Spleen (tissue), 11 donors: ENCODE results near the gene AKAP1. TPM values are rescaled to one million over a fixed set of nuclear protein-coding genes. Genes with fewer than 3 reads are reported as not detected.

Experiments
- DNase-seq: peaks from one replicate; pipeline ENCODE4 v3.0.0-alpha.2; 2020
- H3K27ac ChIP-seq, 8 donors: fragments of 200-600 bp; sonication (generic) in 7 of 8; 1 replicate in 4 of 8; 2 replicates in 4 of 8; pipeline versions ENCODE4 v1.5.0 to v1.8.0; 2016 to 2021; ENCODE audit warnings: inconsistent platforms in 4 of 8, mild to moderate bottlenecking in 4 of 8, moderate library complexity in 1 of 8
- H3K27me3 ChIP-seq, 7 donors: fragments of 200-600 bp; sonication (generic) in 6 of 7; replicated peaks in 1 of 7; 1 replicate in 4 of 7; 2 replicates in 3 of 7; pipeline versions ENCODE4 v1.5.0 to v1.8.0; 2016 to 2021; ENCODE audit warnings: inconsistent platforms in 3 of 7, mild to moderate bottlenecking in 1 of 7
- H3K36me3 ChIP-seq, 6 donors: fragments of 200-600 bp; sonication (generic) in 5 of 6; 1 replicate in 4 of 6; 2 replicates in 2 of 6; pipeline versions ENCODE4 v1.5.0 to v1.8.0; 2016 to 2021; ENCODE audit warnings: inconsistent platforms in 2 of 6
- H3K4me1 ChIP-seq, 6 donors: fragments of 200-600 bp; sonication (generic) in 5 of 6; 1 replicate in 3 of 6; 2 replicates in 3 of 6; pipeline versions ENCODE4 v1.5.0 to v1.8.0; 2016 to 2021; ENCODE audit warnings: inconsistent platforms in 3 of 6
- H3K4me3 ChIP-seq, 8 donors: fragments of 200-600 bp; sonication (generic) in 7 of 8; 1 replicate in 4 of 8; 2 replicates in 4 of 8; pipeline versions ENCODE4 v1.5.0 to v1.8.0; 2016 to 2021; ENCODE audit warnings: inconsistent platforms in 4 of 8, mild to moderate bottlenecking in 4 of 8, moderate library complexity in 2 of 8
- H3K9me3 ChIP-seq, 8 donors: fragments of 200-600 bp; sonication (generic) in 7 of 8; 1 replicate in 4 of 8; 2 replicates in 4 of 8; pipeline versions ENCODE4 v1.5.0 to v1.8.0; 2016 to 2021; ENCODE audit warnings: inconsistent platforms in 4 of 8
- CTCF ChIP-seq, 11 experiments: fragments of 200-600 bp in 7 of 11; fragments of 450-650 bp in 4 of 11; sonication (generic) in 4 of 11; IDR thresholded peaks in 8 of 11; conservative IDR thresholded peaks in 3 of 11; 1 replicate in 7 of 11; 2 replicates in 4 of 11; pipeline versions ENCODE4 v1.4.0 to v1.8.0; 2016 to 2021; ENCODE audit warnings: antibody characterized with exemption in 11 of 11, inconsistent platforms in 4 of 11, mild to moderate bottlenecking in 1 of 11
- POLR2A ChIP-seq, 3 donors: fragments of 450-650 bp; IDR thresholded peaks; one replicate each; pipeline ENCODE4 v1.5.1; 2017; ENCODE audit warnings: antibody characterized with exemption in 3 of 3, mild to moderate bottlenecking in 1 of 3
- POLR2AphosphoS5 ChIP-seq, 3 donors: sonication (generic); formaldehyde crosslinking; IDR thresholded peaks; one replicate each; pipeline ENCODE4 v1.5.1; 2017; ENCODE audit warnings: antibody characterized with exemption in 3 of 3
- WGBS, 5 donors: extraction: QIAGEN DNeasy Blood & Tissue Kit in 3 of 5; methylation state at CpG; one replicate each; pipeline versions ENCODE4 v1.1.5 to v1.1.7; 2013 to 2018; 5-methylcytosine and 5-hydroxymethylcytosine counted together
- intact Hi-C: fragments of 100-400 bp; cut with DNase I; formaldehyde crosslinking; loops from one replicate; pipeline ENCODE4 v1.15.0; 2023; ENCODE audit warnings: low total_unique reads
- polyA plus RNA-seq, 3 donors: library from polyadenylated mRNA; stranded (reverse); fragments of 200-250 nt; gene quantifications; one replicate each; pipeline ENCODE4 v1.2.1, GENCODE V29; 2013
- total RNA-seq, 7 donors: library from RNA; depleted of rRNA in 3 of 7; stranded (reverse); fragments of >200 nt in 3 of 7; fragmentation: NEBNext Ultra II Directional in 4 of 7; extraction: Animal tissue kit (Norgen Biotek cat#: 25700) in 4 of 7; gene quantifications; one replicate each; pipeline versions ENCODE4 v1.1.0 to v1.2.1, GENCODE V29; 2016 to 2021
- donor health status: healthy with polysubstance abuse.
- donor health status: DM: no; HTN: no; CAD: no; lungs with moderate emphysema.
- donor health status: DM: no; HTN: no; CAD: no.
- donor health status: Bipolar disorder and iron deficiency.
- donor health status: healthy.
- donor health status: DM: no; HTN: no; CAD: no.
- donor health status: DM: yes; HTN: yes; CAD: no.

Gene AKAP1
- total and polyA plus RNA-seq, 10 donors = 6.7 to 23.9 (median 17.6) TPM

GRCh38 chr17:57165754-57166153 lies 80.7 kb downstream of the AKAP1 start:
- peaks cover 0 to 5% (median 0%) of the 10 kb centered on the region in 8 donors for H3K9me3 ChIP-seq
- no peaks in the 10 kb centered on the region for H3K4me1 ChIP-seq
- H3K27ac ChIP-seq = no peak overlapping the region
- peaks cover 0 to 8% (median 0%) of the 10 kb centered on the region in 7 donors for H3K27me3 ChIP-seq
- TF ChIP-seq POLR2A (IDR thresholded peaks at IDR 0.05) (no peak), POLR2AphosphoS5 (IDR thresholded peaks at IDR 0.05) (no peak), CTCF (IDR thresholded peaks at IDR 0.05 in 8 of 11, conservative IDR thresholded peaks at IDR 0.05 in 3 of 11) (no peak)
- H3K36me3 ChIP-seq = no peaks in the 10 kb centered on the region
- intact Hi-C loops = no loop called here
- WGBS, 5 donors = 85 to 94% (median 92%) methylated on average over 3 of the region's 3 CpGs
- no peak for DNase-seq
- no peak overlapping the region for H3K4me3 ChIP-seq

- WGBS, 5 donors = 53 to 77% (median 68%) methylated on average over 9 of the region's 9 CpGs
Measured at GRCh38 chr17:57166803-57167202, 81.8 kb downstream of the AKAP1 start.

GRCh38 chr17:57168695-57169094 lies 83.6 kb downstream of the AKAP1 start:
- Histone ChIP-seq H3K27ac (no peak overlapping the region), H3K9me3 (peaks cover 0 to 5% (median 0%) of the 10 kb centered on the region in 8 donors), H3K4me1 (no peaks in the 10 kb centered on the region), H3K4me3 (no peak overlapping the region), H3K27me3 (peaks cover 0 to 25% (median 0%) of the 10 kb centered on the region in 7 donors), H3K36me3 (no peaks in the 10 kb centered on the region)
- 63 to 70% (median 68%) methylated on average over 2 of the region's 2 CpGs for WGBS, 5 donors
- TF ChIP-seq CTCF (IDR thresholded peaks at IDR 0.05 in 8 of 11, conservative IDR thresholded peaks at IDR 0.05 in 3 of 11) (no peak), POLR2AphosphoS5 (IDR thresholded peaks at IDR 0.05) (no peak), POLR2A (IDR thresholded peaks at IDR 0.05) (no peak)
- no peak for DNase-seq
- intact Hi-C loops = no loop called here

More at GRCh38 chr17:57166803-57167202, 81.8 kb downstream of the AKAP1 start:
- peaks cover 0 to 13% (median 0%) of the 10 kb centered on the region in 7 donors for H3K27me3 ChIP-seq
- TF ChIP-seq POLR2A (IDR thresholded peaks at IDR 0.05) (no peak), CTCF (IDR thresholded peaks at IDR 0.05 in 8 of 11, conservative IDR thresholded peaks at IDR 0.05 in 3 of 11) (no peak), POLR2AphosphoS5 (IDR thresholded peaks at IDR 0.05) (no peak)
- no peak overlapping the region for H3K4me3 ChIP-seq
- intact Hi-C loops = no loop called here
- no peak for DNase-seq
- H3K9me3 ChIP-seq = peaks cover 0 to 5% (median 0%) of the 10 kb centered on the region in 8 donors
- no peaks in the 10 kb centered on the region for H3K4me1 ChIP-seq
- H3K27ac ChIP-seq = no peak overlapping the region
- H3K36me3 ChIP-seq = no peaks in the 10 kb centered on the region

- H3K4me1 ChIP-seq = no peaks in the 10 kb centered on the region
- intact Hi-C loops = no loop called here
- peaks cover 0 to 25% (median 0%) of the 10 kb centered on the region in 7 donors for H3K27me3 ChIP-seq
- no peak overlapping the region for H3K4me3 ChIP-seq
- peaks cover 0 to 5% (median 0%) of the 10 kb centered on the region in 8 donors for H3K9me3 ChIP-seq
- no peak for DNase-seq
- no peak overlapping the region for H3K27ac ChIP-seq
- H3K36me3 ChIP-seq = no peaks in the 10 kb centered on the region
- no peak for TF ChIP-seq POLR2A (IDR thresholded peaks at IDR 0.05)
- TF ChIP-seq CTCF (IDR thresholded peaks at IDR 0.05 in 8 of 11, conservative IDR thresholded peaks at IDR 0.05 in 3 of 11) = no peak
- no peak for TF ChIP-seq POLR2AphosphoS5 (IDR thresholded peaks at IDR 0.05)
- WGBS, 5 donors = 57 to 90% (median 64%) methylated on average over 4 of the region's 4 CpGs
Measured at GRCh38 chr17:57170866-57171265, 85.8 kb downstream of the AKAP1 start.

Other genes with a start within 250 kb of the AKAP1 start
- gene TRIM25, start 171.2 kb upstream of the AKAP1 start, total RNA-seq = 100 to 1,000 TPM in 6 of 7 donors, 10 to 100 TPM in 1; 99.8 to 168 (median 139) TPM
- 10 to 100 TPM; 13.8 to 34.1 (median 15.0) TPM for gene TRIM25, start 171.2 kb upstream of the AKAP1 start, polyA plus RNA-seq
- gene COIL, start 124.2 kb upstream of the AKAP1 start, total RNA-seq = 10 to 100 TPM; 11.9 to 22.7 (median 15.2) TPM
- 10 to 100 TPM; 10.0 to 12.6 (median 10.8) TPM for gene COIL, start 124.2 kb upstream of the AKAP1 start, polyA plus RNA-seq
- 100 to 1,000 TPM in 4 of 7 donors, 10 to 100 TPM in 3; 74.4 to 127 (median 100) TPM for gene SCPEP1, start 107.1 kb upstream of the AKAP1 start, total RNA-seq
- 10 to 100 TPM; 75.1 to 95.4 (median 88.5) TPM for gene SCPEP1, start 107.1 kb upstream of the AKAP1 start, polyA plus RNA-seq
- 100 to 1,000 TPM in 2 of 7 donors, 10 to 100 TPM in 5; 47.0 to 131 (median 87.2) TPM for gene MSI2, start 171.3 kb downstream of the AKAP1 start, total RNA-seq
- 10 to 100 TPM in 2 of 3 donors, 1 to 10 TPM in 1; 9.8 to 18.0 (median 13.2) TPM for gene MSI2, start 171.3 kb downstream of the AKAP1 start, polyA plus RNA-seq